OCI-LY3 (cell line): ENCODE data around the gene LPP.

Experiments used
- EZH2phosphoT487 ChIP-seq: fragments of 200-600 bp; shearing (Covaris generic); IDR thresholded peaks from 2 replicates; pipeline ENCODE4 v1.6.1; 2018; ENCODE audit warnings: antibody characterized with exemption, mixed run types, low read depth
- TF ChIP-seq, protein P1 (sequence below): fragments of 200-600, 300-600 bp; sonication (generic); IDR thresholded peaks from 2 replicates; pipeline ENCODE4 v1.5.1; 2014; ENCODE audit warnings: antibody characterized with exemption, low read length, low read depth

DNA sequence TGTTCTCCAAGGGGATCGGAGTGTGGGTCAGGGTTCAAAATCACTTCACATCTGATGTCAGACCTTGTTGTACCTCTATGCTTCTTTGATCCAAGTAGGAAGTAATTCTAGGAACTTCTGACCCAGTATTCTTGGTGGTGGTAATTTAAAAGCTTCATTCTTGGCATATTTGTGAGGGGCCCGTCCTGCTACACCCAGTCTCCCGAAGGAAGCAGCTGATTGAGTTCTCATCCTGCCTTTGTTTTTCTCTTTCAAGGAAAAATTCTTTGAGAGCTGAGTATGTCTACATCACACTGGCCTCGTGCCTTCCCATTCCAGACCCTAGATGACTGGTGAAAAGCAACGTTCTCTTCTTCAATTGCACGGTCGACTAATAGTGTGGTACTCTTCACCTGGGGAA is 783.4 kb downstream of the LPP start:
- TF ChIP-seq EZH2phosphoT487, result no peak
- TF ChIP-seq, protein P1, sequence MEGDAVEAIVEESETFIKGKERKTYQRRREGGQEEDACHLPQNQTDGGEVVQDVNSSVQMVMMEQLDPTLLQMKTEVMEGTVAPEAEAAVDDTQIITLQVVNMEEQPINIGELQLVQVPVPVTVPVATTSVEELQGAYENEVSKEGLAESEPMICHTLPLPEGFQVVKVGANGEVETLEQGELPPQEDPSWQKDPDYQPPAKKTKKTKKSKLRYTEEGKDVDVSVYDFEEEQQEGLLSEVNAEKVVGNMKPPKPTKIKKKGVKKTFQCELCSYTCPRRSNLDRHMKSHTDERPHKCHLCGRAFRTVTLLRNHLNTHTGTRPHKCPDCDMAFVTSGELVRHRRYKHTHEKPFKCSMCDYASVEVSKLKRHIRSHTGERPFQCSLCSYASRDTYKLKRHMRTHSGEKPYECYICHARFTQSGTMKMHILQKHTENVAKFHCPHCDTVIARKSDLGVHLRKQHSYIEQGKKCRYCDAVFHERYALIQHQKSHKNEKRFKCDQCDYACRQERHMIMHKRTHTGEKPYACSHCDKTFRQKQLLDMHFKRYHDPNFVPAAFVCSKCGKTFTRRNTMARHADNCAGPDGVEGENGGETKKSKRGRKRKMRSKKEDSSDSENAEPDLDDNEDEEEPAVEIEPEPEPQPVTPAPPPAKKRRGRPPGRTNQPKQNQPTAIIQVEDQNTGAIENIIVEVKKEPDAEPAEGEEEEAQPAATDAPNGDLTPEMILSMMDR, result no peak
